ENCODE data around the gene HDAC10.

HDAC10 gene

DNA sequence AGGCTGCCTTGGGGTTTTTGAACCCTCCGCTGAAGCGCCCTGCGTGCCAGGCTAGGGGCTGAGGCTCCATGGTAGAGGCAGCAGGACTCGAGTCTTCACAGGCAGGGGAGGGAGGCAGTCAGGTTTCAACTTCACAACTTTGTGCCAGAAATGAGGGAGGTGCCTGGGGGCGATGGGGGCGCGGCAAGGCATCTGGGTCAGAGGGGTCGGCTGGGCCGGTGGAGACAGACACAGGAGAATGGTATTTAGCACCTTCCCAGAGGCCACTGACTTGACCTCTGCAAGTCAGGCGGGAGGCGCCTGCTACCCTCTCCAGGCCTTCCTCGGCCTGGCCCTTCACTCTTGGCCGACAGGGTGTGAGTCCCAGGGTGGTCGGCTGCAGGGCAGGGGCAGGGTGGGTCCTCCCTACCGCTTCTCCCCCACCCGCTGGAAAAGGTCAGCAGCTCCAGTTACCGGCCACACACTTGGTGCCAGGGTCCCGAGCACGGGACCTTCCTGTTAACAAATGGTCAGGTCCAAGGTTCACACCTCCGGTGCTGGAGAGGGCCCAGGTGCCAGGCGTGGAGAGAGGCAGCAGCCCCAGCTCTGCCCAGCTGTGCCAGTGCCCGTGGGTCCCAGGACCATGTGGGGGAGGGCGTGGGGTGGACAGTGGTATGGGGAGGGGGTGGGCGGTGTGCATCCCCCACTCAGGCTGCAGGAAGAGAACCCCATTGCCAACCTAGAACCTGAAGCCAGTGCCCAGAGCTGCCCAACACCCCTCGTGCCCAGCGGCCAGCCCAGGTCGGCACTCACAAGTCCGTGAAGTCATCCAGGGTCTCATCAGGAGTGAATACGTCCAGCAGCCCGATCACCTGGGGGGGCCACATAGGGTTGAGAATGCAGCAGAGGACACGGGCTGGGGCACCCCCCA lies 6.6 kb upstream of the HDAC10 start:
- Histone ChIP-seq H3K27me3 (ENCODE audit: insufficient read depth, poor library complexity, severe bottlenecking) (no peaks in the 10 kb centered on the region), H3K27ac (replicated peaks) (no peak overlapping the region), H3K4me3 (replicated peaks; ENCODE audit: insufficient read depth, low read length) (no peak overlapping the region)
- DNase-seq (ENCODE audit: low read depth in 1 of 2, low spot score in 1 of 2): no peak
- no peak; the same call in 1 of the 2 replicates for TF ChIP-seq POLR2AphosphoS5 (IDR thresholded peaks at IDR 0.05; ENCODE audit: low read depth)
- TF ChIP-seq, protein P1, sequence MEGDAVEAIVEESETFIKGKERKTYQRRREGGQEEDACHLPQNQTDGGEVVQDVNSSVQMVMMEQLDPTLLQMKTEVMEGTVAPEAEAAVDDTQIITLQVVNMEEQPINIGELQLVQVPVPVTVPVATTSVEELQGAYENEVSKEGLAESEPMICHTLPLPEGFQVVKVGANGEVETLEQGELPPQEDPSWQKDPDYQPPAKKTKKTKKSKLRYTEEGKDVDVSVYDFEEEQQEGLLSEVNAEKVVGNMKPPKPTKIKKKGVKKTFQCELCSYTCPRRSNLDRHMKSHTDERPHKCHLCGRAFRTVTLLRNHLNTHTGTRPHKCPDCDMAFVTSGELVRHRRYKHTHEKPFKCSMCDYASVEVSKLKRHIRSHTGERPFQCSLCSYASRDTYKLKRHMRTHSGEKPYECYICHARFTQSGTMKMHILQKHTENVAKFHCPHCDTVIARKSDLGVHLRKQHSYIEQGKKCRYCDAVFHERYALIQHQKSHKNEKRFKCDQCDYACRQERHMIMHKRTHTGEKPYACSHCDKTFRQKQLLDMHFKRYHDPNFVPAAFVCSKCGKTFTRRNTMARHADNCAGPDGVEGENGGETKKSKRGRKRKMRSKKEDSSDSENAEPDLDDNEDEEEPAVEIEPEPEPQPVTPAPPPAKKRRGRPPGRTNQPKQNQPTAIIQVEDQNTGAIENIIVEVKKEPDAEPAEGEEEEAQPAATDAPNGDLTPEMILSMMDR (IDR thresholded peaks at IDR 0.05; ENCODE audit: insufficient read depth, low read length): no peak

DNA sequence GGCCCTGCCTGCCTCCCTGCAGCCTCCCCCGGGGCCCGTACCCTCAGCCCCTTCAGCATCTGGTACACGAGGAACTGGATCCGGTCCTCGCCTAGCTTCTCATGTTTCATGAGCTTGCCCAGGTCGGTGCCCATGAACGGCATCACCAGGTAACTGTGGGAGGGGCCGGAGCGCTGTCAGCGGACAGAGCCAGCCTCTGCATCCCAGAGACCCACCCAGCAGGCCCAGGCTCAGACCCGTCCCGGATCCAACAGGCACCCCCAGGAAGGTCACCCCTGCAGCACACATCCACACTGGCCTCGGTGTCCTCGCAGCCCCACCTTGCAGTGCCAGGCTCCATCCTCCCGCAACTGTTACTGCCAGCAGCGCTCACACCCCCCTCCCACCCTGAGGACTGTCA lies 6.0 kb upstream of the HDAC10 start:
- 0 out of 2 replicates have a peak, but pooled peaks have one; percentile 2 for TF ChIP-seq POLR2AphosphoS5 (IDR thresholded peaks at IDR 0.05; ENCODE audit: low read depth)
- no peak for TF ChIP-seq GABPA (IDR thresholded peaks at IDR 0.05; ENCODE audit: low read depth)
- no peak for TF ChIP-seq REST (IDR thresholded peaks at IDR 0.05; ENCODE audit: insufficient replicate concordance, low read depth)
- TF ChIP-seq SPI1 (IDR thresholded peaks at IDR 0.05; ENCODE audit: borderline replicate concordance, low read depth): no peak
- TF ChIP-seq, protein P1 (IDR thresholded peaks at IDR 0.05; ENCODE audit: insufficient read depth, low read length): no peak
- Histone ChIP-seq H3K4me3 (replicated peaks; ENCODE audit: insufficient read depth, low read length) (no peak overlapping the region), H3K27ac (replicated peaks) (no peak overlapping the region), H3K27me3 (ENCODE audit: insufficient read depth, poor library complexity, severe bottlenecking) (no peaks in the 10 kb centered on the region)
- DNase-seq (ENCODE audit: low read depth in 1 of 2, low spot score in 1 of 2): no peak

GRCh38 chr22:50256258-50256862 lies 5.3 kb upstream of the HDAC10 start:
- TF ChIP-seq REST (IDR thresholded peaks at IDR 0.05; ENCODE audit: insufficient replicate concordance, low read depth) (no peak), POLR2AphosphoS5 (IDR thresholded peaks at IDR 0.05; ENCODE audit: low read depth) (no peak), GABPA (IDR thresholded peaks at IDR 0.05; ENCODE audit: low read depth) (no peak), SPI1 (IDR thresholded peaks at IDR 0.05; ENCODE audit: borderline replicate concordance, low read depth) (no peak)
- TF ChIP-seq, protein P1 (IDR thresholded peaks at IDR 0.05; ENCODE audit: insufficient read depth, low read length): no peak
- H3K27ac ChIP-seq (replicated peaks): no peak overlapping the region
- no peak for DNase-seq (ENCODE audit: low read depth in 1 of 2, low spot score in 1 of 2)
- no peak overlapping the region for H3K4me3 ChIP-seq (replicated peaks; ENCODE audit: insufficient read depth, low read length)
- no peaks in the 10 kb centered on the region for H3K27me3 ChIP-seq (ENCODE audit: insufficient read depth, poor library complexity, severe bottlenecking)
